ENCODE data around the gene OPCML.

The OPCML gene

DNA sequence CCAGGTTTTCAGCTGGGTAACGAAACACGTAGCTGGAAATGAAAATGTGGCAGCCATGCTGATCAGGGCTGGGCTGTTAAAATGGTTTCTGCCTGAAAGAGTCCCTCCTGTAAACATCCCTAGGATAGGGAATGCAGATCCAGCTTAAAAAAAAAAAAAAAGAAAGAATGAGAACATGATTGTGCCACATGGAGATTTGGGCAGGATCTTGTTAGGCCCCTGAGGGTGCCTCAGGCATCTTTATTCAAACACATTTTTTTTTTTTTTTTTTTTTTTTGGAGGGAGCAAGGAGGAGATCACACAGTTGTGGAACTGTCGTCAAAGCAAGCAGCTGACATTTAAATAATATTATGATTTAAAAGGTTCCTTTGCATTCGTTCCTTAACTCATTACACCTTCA is 900.3 kb downstream of the OPCML start:
- TF ChIP-seq CTCF (conservative IDR thresholded peaks at IDR 0.05; ENCODE audit: low read length) (no peak), EZH2phosphoT487 (IDR thresholded peaks at IDR 0.05; ENCODE audit: borderline replicate concordance) (no peak)

DNA sequence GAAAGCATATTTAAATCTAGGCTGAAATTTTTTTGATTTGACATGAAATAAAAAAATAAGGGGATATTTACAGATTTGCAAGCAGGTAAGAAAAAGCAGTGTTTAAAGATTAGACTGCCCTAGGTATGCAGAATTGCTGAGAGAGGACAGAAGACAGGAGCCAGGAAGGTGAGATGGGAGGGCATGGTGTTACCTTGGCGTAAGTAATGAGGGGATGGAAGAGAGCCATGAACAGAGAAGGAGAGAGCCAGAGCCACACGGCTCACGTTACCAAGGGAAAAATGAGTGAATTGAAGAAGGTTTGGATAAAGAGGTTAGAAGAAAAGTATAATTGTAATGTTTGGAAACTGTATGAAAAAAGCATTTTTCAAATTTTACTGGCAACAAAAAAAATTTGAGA is 904.3 kb downstream of the OPCML start:
- H3F3A ChIP-seq (ENCODE audit: low read depth): no peaks in the 10 kb centered on the region
- no peak overlapping the region for H2AFZ ChIP-seq (ENCODE audit: low read length)
- no peaks in the 10 kb centered on the region for H3K9me2 ChIP-seq (replicated peaks; ENCODE audit: low read depth, low read length)
- H3K4me3 ChIP-seq (ENCODE audit: low read length, poor library complexity, severe bottlenecking): no peak overlapping the region
- no peaks in the 10 kb centered on the region for H4K20me1 ChIP-seq (ENCODE audit: insufficient read depth, low read length, poor library complexity, severe bottlenecking)
- TF ChIP-seq EZH2phosphoT487 (IDR thresholded peaks at IDR 0.05; ENCODE audit: borderline replicate concordance) (no peak), CTCF (conservative IDR thresholded peaks at IDR 0.05; ENCODE audit: low read length) (no peak)
- no peaks in the 10 kb centered on the region for H3K27me3 ChIP-seq (ENCODE audit: insufficient read depth, low read length, poor library complexity, severe bottlenecking)
- H3K36me3 ChIP-seq (ENCODE audit: insufficient read depth, low read length): no peaks in the 10 kb centered on the region
- no peaks in the 10 kb centered on the region for H3K79me2 ChIP-seq (ENCODE audit: insufficient read depth, low read length)
- no peak overlapping the region for H3K9ac ChIP-seq (ENCODE audit: low read depth, low read length, poor library complexity, severe bottlenecking)
- 0 out of 2 replicates have a peak, but pooled peaks cover 4% of the 10 kb centered on the region for H3K9me3 ChIP-seq (ENCODE audit: insufficient read depth, low read depth, low read length)
- H3K4me2 ChIP-seq (ENCODE audit: low read depth, low read length, poor library complexity, severe bottlenecking): no peak overlapping the region
- H3K4me1 ChIP-seq (ENCODE audit: insufficient read depth, low read length, poor library complexity, severe bottlenecking): no peaks in the 10 kb centered on the region

More for the DNA sequence above, 900.3 kb downstream of the OPCML start:
- Histone ChIP-seq H3F3A (ENCODE audit: low read depth) (no peaks in the 10 kb centered on the region), H3K9ac (ENCODE audit: low read depth, low read length, poor library complexity, severe bottlenecking) (no peak overlapping the region), H4K20me1 (ENCODE audit: insufficient read depth, low read length, poor library complexity, severe bottlenecking) (no peaks in the 10 kb centered on the region), H3K36me3 (ENCODE audit: insufficient read depth, low read length) (no peaks in the 10 kb centered on the region), H3K4me3 (ENCODE audit: low read length, poor library complexity, severe bottlenecking) (no peak overlapping the region), H3K4me1 (ENCODE audit: insufficient read depth, low read length, poor library complexity, severe bottlenecking) (no peaks in the 10 kb centered on the region), H3K9me3 (ENCODE audit: insufficient read depth, low read depth, low read length) (0 out of 2 replicates have a peak, but pooled peaks cover 4% of the 10 kb centered on the region), H2AFZ (ENCODE audit: low read length) (no peak overlapping the region), H3K9me2 (replicated peaks; ENCODE audit: low read depth, low read length) (no peaks in the 10 kb centered on the region), H3K27me3 (ENCODE audit: insufficient read depth, low read length, poor library complexity, severe bottlenecking) (no peaks in the 10 kb centered on the region), H3K4me2 (ENCODE audit: low read depth, low read length, poor library complexity, severe bottlenecking) (no peak overlapping the region), H3K79me2 (ENCODE audit: insufficient read depth, low read length) (no peaks in the 10 kb centered on the region)

- Histone ChIP-seq H3K9me3 (ENCODE audit: insufficient read depth, low read depth, low read length) (0 out of 2 replicates have a peak, but pooled peaks cover 4% of the 10 kb centered on the region), H3K36me3 (ENCODE audit: insufficient read depth, low read length) (no peaks in the 10 kb centered on the region), H3K4me1 (ENCODE audit: insufficient read depth, low read length, poor library complexity, severe bottlenecking) (no peaks in the 10 kb centered on the region), H3F3A (ENCODE audit: low read depth) (no peaks in the 10 kb centered on the region), H3K4me2 (ENCODE audit: low read depth, low read length, poor library complexity, severe bottlenecking) (no peak overlapping the region), H3K9me2 (replicated peaks; ENCODE audit: low read depth, low read length) (no peaks in the 10 kb centered on the region), H4K20me1 (ENCODE audit: insufficient read depth, low read length, poor library complexity, severe bottlenecking) (no peaks in the 10 kb centered on the region), H2AFZ (ENCODE audit: low read length) (no peak overlapping the region), H3K9ac (ENCODE audit: low read depth, low read length, poor library complexity, severe bottlenecking) (no peak overlapping the region), H3K79me2 (ENCODE audit: insufficient read depth, low read length) (no peaks in the 10 kb centered on the region), H3K4me3 (ENCODE audit: low read length, poor library complexity, severe bottlenecking) (no peak overlapping the region), H3K27me3 (ENCODE audit: insufficient read depth, low read length, poor library complexity, severe bottlenecking) (no peaks in the 10 kb centered on the region)
- TF ChIP-seq CTCF (conservative IDR thresholded peaks at IDR 0.05; ENCODE audit: low read length) (no peak), EZH2phosphoT487 (IDR thresholded peaks at IDR 0.05; ENCODE audit: borderline replicate concordance) (no peak)
Measured at GRCh38 chr11:132626446-132626845, 905.9 kb downstream of the OPCML start.
